GM21423 (cell line): ENCODE data around the gene SLC6A19.

Experiments used
- ATAC-seq: cut with Tn5 transposase; IDR thresholded peaks from one replicate; pipeline ENCODE4 v1.9.1; 2021; ENCODE audit warnings: mild to moderate bottlenecking, moderate library complexity; ENCODE audit not compliant: unreplicated experiment

SLC6A19 gene

DNA sequence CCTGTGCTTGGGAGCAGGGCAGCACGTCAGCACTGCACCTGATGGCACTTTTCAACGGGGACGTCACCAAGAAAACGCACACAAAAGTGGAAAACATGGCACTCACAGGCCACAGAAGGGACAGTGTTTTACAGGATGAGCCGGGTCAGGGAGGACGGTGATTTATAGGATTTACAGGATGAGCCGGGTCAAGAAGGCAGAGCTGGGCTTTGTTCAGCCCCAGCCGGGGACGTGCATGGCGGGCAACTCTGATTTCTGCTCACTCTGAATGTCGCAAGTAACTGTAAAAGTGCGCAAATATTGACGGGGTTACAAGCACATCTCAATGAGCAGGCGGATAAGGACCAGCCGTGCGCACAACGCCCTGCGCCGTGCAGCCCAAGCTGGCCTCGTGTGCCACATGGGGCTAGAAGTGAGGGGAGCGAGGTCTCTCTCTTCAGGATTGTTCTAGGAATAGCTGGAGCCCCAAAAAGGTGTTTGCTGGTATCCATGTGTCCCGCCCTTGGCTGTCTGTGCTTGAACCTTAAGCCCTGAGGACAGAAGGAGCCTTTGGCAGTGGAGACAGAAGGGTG lies 40.2 kb downstream of the SLC6A19 start:
- no peak for ATAC-seq

DNA sequence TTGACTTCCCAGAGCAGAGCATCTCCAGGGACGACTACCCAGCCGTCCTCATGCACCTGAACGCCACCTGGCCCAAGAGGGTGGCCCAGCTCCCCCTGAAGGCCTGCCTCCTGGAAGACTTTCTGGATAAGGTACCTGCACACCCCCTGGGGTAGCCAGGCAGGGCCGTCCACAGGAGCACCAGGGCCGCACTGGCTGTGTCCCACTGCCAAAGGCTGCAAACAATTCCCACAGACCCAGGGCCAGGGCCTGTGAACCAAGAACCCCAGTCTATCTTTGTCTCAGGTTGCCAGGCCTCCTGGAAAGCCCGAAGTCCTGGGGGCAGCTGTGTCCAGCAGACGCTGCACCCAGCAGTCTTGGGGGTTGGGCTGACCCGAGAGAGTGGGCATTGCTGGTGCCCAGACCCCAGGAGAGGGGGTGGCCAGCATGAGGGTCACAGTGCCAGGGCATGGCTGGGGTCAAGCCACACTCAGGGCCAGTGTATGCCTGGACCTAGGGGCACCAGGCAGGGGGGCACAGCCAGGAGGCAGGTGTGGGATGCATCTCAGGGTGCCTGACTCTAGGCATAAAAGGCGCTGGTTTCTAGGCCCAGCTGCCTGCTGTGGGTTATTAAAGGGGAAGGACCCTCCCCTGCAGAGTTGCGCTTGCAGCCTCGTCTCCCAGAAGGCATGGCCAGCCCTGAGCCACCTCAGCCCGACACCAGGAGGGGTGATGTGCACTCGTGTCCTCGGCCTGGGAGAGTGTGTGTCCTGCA lies 41.5 kb downstream of the SLC6A19 start:
- ATAC-seq = no peak

DNA sequence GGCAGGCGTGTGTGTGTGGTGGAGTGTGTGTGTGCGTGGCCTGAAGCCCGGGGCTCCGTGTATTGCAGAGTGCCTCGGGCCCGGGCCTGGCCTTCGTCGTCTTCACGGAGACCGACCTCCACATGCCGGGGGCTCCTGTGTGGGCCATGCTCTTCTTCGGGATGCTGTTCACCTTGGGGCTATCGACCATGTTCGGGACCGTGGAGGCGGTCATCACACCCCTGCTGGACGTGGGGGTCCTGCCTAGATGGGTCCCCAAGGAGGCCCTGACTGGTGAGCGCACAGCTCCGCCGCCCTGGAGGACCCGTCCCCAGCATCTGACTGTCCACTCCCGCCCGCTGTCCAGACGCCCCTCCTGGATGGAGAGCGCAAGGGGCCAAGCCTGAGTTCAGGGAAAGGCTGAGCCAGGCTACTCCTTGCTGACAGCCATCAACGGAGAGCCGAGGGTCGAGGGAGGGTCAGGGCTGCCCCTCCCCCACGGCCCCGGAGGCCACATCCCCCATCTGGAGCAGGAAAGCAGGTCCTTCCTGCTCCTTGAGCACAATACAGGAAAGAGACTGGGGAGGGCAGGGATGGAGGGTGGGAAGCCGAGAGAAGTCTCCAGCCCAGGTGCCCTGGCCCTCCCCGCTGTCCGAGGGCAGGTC lies 42.2 kb downstream of the SLC6A19 start:
- no peak for ATAC-seq

DNA sequence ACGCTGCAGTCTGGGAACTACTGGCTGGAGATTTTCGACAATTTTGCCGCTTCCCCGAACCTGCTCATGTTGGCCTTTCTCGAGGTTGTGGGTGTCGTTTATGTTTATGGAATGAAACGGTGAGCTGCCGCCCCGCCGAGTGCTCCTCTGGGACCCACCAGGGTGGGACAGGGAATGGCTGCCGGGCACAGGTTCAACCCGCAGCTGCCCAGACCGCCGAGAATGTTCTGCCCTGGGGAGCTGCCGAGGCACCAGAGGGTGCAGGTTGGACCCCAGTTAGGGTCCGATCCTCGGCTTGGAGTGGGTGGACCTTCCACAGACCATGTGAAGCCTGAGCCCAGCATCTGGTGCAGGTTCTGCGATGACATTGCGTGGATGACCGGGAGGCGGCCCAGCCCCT lies 42.9 kb downstream of the SLC6A19 start:
- no peak for ATAC-seq

DNA sequence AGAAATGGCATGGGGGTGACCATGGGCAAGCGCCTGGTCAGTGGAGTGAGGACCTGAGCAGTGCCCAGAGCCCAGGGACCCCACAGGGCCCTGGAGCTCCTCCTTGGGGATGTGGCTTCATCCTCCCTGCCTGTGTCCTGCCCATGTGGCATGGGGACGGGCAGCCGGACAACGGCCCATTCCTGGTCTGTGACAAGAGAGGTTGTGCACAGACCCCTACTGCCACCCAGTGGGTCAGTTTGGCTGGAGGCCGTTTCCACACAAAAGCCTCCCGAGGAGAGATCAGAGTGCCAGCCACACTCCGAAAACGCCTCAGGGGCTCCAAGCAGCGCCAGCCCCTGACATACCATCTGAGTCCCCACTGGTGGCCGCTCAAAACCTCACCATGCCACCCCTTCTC lies 43.6 kb downstream of the SLC6A19 start:
- ATAC-seq = no peak

DNA sequence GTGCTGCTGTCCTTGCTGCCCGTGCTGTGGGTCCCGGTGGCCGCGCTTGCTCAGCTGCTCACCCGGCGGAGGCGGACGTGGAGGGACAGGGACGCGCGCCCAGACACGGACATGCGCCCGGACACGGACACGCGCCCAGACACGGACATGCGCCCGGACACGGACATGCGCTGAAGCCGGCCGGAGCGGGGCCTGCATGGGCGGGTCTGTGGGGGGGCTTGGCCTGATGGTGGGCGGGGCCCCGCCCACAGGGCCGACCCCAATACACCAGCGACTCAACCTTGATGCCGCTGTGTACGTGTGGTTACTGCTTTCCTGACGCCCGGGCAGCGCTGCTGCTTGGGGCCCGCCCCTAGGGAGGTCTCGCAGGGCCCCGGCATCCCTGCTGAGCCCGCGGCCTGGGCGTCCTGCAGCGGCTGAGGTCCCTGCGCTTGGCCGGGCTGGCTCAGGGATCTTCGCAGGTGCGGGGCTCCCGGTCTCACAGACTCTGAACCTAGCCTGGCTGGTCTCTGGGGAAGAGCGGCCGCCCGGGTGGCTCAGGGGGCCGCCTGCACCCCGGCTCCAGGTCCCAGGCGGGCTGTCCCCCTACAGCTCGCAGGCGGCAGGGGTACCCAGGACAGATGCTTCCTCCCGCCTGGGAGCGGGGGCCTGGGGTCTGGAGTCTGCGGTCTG lies 44.6 kb downstream of the SLC6A19 start:
- no peak for ATAC-seq

DNA sequence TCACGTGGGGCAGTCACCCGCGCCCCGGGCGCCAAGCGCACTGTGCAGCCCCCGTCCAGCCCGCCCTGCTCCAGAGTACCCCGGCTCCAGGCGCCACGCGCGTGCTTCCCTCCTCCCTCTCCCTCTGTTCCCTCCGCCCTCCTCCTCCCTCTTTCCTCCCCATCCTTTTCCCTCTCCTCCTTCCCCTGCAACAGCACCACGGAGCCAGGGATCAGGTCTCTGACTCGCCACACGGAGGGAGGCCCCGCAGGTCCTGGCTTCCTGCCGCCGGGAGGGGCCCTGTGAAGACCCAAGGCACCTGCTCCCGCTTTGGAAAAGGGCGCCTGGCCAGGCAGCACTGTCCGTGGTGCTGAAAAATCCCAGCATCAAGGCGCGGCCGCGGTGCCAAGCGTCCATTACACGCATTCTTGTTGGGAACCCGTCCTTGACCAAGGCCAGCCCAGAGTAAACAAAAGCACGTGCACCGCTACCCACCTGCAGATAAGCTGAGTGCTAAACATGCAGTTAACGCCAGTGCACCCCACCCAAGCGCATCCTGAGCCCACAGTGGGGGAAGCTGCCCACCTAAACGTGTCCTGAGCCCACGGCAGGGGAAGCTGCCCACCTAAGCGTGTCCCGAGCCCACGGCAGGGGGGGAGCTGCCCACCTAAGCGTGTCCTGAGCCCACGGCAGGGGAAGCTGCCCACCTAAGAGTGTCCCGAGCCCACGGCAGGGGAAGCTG lies 45.5 kb downstream of the SLC6A19 start:
- ATAC-seq = no peak

DNA sequence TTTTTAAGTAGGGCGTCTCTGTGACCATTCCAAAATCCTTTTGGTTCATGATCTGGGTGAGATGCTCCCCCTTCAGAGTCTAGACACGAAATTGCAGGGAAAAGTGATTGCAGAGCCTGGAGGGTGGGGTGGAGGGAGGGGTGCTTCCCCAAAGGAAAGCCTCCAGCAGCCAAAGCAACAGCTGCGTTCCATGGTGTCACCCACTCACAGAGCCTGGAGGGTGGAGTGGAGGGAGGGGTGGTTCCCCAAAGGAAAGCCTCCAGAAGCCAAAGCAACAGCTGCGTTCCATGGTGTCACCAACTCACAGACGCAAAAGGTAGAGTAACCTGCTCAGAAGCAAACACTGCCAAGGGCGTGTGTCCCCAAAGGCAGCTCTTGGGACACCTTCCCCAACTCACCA lies 46.4 kb downstream of the SLC6A19 start:
- ATAC-seq = no peak

DNA sequence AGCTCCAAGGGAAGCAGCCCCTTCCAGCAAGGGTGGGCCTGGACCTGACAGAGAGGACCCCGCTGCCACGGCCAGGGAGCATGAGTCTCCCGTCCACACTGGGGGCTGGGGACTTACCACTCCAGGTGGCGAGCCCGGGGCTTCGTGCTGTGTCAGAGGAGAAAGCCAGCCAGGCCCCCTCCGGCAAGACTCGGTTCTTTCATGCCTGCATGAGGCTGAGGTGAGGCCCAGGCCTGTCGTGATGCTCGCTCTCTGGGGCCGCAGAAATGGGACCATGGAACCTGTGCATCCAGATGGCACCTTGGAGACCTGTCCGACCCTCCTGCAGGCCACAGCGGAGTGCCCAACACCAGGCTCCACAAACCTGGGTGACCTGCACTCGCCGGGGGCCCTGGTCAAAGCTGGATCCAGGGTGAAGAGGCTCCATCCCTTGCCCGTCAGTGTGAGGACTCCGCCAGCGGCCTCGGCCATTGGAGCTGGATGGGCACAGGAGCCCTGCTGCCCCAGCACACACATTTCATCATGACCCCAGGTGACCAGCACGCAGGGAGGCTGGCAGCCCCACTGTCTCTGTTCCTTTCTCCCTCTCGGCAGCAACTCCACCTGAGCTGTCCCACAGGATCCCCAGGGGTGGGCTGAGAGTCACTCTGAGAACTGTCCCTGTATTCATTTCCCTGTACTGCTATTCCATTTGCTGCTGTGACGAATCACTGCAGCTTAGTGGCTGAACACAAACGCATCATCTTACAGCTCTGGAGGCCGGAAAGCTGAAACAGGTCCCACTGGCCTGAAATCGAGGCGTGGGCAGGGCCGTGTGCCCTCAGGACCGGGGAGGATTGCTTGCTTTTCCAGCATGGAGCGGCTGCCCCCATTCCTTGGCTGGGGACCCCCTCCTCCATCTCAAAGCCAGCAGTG lies 48.2 kb downstream of the SLC6A19 start:
- no peak for ATAC-seq

DNA sequence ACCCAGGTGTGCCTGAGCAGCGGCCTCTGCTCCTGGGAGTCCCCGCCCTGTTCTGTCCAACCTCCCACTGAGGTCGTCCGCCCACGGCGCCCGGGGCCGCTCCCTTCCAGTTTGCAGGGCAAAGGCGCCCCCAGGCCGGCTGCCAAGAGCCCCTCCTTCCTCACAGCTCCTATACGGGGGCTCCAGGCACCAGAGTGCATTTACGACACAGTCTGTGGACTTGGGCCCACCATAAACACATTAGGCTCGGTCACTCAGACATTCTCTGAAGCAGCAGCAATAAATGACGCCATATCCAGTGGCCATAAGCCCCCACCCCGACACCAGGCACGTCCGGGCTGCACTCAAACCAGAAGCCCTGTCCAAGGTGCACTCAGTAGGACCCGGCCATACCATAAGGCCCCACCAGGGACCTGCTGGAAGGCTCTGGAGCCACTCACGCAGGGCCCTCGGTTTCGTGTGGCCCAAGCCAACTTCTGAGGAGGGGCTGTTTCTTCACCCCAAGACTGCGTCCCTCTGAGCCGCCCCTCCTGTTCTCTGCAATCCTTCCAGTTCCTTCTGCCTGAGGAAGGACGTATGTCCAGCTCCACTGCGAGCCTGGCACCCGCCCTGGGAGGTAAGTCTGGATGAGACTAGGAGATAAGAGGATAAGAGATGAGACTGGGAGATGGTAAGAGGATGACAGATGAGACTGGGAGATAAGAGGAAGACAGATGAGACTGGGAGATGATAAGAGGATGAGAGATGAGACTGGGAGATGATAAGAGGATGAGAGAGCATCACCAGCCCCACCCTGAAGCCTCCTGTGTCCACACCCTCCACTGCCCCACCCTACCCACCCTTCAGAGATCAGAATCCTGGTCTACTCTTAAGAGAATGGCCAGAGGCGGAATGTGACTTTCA lies 50.5 kb downstream of the SLC6A19 start:
- no peak for ATAC-seq

DNA sequence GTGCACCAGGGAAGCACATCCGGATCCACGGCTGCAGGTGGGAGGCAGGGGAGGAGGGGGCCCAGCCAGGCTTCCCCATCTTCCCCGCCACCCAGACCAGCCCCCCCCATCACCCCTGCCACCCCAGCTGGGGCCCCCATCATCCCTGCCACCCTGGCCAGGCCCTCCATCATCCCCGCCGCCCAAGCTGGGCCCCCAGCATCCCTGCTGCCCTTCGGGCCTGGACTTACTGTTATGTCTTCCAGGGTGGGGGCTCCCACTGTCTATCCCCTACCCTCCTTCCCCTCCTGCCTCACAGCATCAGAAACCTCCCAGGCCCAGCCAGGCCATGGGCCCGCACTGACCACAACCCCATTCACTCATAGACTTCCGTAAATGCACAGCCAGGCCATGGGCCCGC lies 51.3 kb downstream of the SLC6A19 start:
- no peak for ATAC-seq

DNA sequence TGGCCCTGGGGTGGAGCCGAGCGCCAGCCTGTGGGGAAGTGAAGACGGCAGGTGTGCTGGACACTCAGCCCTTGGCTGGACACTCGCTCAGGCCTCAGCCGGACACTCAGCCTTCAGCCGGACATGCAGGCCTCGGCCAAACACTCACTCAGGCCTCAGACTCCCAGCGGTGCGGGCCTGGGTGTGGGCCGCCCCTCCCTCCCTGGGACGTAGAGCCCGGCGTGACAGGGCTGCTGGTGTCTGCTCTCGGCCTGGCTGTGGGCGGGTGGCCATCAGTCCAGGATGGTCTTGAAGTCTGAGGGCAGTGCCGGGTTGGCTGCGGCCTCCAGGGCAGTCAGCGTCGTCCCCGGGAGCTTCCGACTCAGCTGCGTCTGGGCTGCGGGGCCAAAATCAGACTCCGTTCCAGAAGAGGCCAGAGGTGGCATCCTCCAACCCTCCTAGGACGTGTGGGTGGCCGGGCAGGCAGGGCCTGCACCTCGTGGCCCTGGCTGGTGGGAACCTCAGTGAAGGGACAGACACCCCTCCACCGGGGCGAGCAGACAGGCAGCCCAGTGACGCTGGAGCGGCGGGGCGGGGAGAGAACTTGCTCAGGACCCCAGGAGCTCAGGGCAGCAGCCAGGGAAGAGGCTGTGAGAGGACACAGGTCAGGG lies 52.2 kb downstream of the SLC6A19 start:
- no peak for ATAC-seq

DNA sequence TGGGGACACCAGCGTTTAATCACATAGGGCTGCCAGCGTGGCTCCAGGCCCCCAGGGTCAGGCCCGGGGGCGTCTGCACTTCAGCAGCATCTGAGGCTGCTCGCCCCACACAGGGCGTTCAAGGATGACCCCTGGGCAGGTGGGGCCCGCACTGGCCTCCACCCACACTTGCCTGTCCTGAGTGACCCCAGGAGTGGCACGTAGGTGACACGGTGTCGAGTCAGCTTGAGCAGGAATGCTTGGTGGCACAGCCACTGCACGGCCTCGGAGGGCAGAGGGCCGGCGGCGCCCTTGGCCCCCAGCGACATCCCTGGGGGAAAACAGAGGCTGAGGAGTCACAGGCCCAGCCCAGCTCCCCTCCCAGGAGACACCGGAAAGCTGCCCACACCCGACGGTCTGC lies 52.8 kb downstream of the SLC6A19 start:
- no peak for ATAC-seq

DNA sequence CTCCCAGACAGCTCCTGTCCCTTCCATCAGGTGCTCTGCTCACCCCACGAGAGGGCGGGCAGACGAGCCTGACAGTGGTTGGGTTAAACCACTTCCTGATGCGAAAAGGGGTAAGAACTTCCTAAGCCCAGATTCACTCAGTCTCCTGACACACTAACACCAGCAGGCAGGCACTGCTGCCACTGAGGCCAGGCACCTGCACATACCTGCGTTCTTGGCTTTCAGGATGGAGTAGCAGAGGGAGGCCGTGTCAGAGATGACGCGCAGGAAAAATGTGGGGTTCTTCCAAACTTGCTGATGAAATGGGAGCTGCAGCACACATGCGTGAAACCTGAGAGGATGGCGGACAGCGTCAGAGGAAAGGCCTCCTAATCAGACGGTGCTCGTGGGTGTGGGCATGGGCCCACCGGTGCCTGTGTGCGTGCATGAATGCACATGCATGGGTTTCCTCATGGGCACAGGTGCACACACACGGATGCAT lies 53.7 kb downstream of the SLC6A19 start:
- no peak for ATAC-seq

DNA sequence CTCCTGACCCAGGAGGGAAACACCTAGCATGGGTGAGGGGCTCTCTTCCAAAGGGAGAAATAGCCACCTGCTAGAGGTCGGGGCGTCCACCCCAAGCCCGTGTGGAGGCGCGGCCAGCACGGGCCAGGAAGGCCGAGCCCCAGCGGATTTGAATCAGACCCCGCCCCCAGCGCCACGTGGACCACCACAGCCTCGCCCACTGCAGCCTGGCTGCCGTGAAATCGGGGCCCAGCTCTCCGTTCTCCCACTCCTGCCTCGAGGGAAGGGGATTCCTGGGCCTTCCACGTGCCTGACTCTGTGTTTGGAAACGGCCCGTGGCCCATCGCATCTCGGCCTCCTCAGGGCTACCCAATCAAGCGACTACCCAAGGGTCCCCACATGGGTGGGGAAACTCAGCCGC lies 55.4 kb downstream of the SLC6A19 start:
- ATAC-seq = no peak

DNA sequence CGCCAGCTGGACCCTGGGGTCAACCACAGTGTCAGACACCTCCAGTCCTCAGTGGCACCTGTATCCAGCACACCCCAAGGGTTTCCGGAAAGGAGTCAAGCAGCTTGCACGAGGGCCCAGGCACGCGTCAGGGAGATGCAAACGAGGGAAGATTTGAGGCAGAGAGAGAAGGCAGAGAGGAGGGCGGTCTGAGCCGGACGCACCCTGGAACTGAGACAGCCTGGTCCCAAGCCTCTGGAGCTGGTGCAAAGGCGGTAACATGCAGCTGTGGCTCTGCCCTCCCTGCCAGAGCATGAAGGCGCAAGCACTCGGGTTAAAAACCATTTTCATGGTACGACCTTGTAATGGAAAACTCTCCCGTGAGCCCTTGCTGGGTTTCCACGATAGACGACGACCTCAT lies 56.0 kb downstream of the SLC6A19 start:
- no peak for ATAC-seq

DNA sequence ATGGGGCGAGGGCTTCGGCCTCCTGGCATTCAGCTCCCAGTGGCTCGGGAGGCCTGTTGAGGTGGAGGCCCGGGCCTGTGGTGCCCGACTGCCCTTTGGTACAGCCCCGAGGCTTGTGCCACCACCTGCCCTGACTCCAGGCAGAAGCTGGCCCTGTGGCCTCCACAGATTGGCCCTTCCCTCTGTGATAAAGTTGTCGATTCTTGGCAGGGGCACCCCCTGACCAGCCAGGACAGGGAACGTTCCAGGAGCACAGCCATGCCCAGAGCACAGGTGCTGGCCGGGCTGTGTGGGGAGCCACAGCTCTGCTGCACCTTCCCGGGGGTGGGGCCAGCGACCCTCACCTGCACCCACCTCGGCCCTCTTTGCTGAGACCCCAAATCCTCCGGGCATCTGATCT lies 56.4 kb downstream of the SLC6A19 start:
- no peak for ATAC-seq

DNA sequence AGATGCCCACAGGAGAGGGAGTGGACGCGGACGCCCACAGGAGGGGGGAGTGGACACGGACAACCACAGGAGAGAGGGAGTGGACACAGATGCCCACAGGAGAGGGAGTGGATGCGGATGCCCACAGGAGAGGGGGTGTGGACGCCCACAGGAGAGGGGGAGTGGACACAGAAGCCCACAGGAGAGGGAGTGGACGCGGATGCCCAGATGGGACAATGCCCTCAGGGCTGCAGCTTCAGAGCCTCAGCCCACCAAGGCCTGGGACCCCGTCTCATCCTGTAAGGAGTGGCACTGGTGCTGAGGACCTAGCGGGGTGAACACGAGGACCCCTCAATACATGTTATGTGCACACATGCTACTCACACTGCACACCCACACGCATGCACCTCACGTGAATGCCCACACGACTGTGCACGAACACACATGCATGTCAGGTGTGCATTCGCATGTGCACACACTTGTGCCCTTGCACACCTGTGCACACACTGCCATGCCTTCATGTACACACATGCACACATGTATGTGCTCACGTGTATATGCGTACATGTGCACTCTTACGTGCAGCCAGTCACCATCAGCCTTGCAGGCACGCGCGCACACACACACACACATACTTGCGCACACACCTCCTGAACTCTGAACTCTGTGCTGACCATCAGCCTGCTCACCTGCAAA lies 58.5 kb downstream of the SLC6A19 start:
- no peak for ATAC-seq
